IMR-90 (cell line): ENCODE results near the gene EEF2K. TPM values are rescaled to one million over a fixed set of nuclear protein-coding genes. Genes with fewer than 3 reads are reported as not detected.

Experiments used
- ATAC-seq: fragments of 200-7000 bp; cut with Tn5 transposase; 2 replicates; pipeline ENCODE4 v1.9.1; 2020; ENCODE audit warnings: low read depth, mild to moderate bottlenecking, moderate library complexity
- BruUV-seq: library from RNA; stranded (reverse); fragments of 400-500 nt; replicated peaks from 2 replicates; lab custom pipeline; 2021; lab: Mats Ljungman, UMichigan
- CTCF ChIA-PET: fragments of 300-600 bp; formaldehyde crosslinking; extraction: SDS; loops from one replicate; lab custom pipeline; 2021; ENCODE audit warnings: antibody characterized with exemption; lab: Yijun Ruan, JAX
- POLR2A ChIA-PET: fragments of 300-600 bp; sonication (Branson Sonifier 250); formaldehyde crosslinking; loops from one replicate; lab custom pipeline; 2022; ENCODE audit warnings: antibody characterized with exemption; ENCODE audit not compliant: unreplicated experiment; lab: Charles Lee
- DNase-seq: peaks from one replicate; pipeline ENCODE4 v3.0.0; 2013
- H2AFZ ChIP-seq: replicated peaks from 2 replicates; pipeline ENCODE3; 2013; ENCODE audit warnings: low read length, mild to moderate bottlenecking; ENCODE audit not compliant: poor library complexity
- H2AK5ac ChIP-seq: 2 replicates; pipeline ENCODE4 v1.6.1; 2013; ENCODE audit warnings: low read depth, low read length, inconsistent platforms
- H2AK9ac ChIP-seq: replicated peaks from 2 replicates; pipeline ENCODE3; 2013; ENCODE audit warnings: mild to moderate bottlenecking, low read depth, low read length, moderate library complexity; ENCODE audit not compliant: poor library complexity
- H2BK120ac ChIP-seq: 2 replicates; pipeline ENCODE4 v1.6.1; 2013; ENCODE audit warnings: low read depth, low read length, inconsistent platforms
- H2BK15ac ChIP-seq: 3 replicates; pipeline ENCODE4 v1.6.1; 2013; ENCODE audit warnings: low read depth, low read length, inconsistent platforms
- H2BK20ac ChIP-seq: 2 replicates; pipeline ENCODE4 v1.6.1; 2013; ENCODE audit warnings: low read depth, mild to moderate bottlenecking, inconsistent platforms, low read length, moderate library complexity
- H2BK5ac ChIP-seq: 2 replicates; pipeline ENCODE4 v1.6.1; 2013; ENCODE audit warnings: mild to moderate bottlenecking, low read depth, low read length, inconsistent platforms; ENCODE audit not compliant: poor library complexity, severe bottlenecking
- H3K14ac ChIP-seq: replicated peaks from 2 replicates; pipeline ENCODE4 v1.6.1; 2013; ENCODE audit warnings: low read depth, low read length, inconsistent platforms
- H3K18ac ChIP-seq: 2 replicates; pipeline ENCODE4 v1.6.1; 2013; ENCODE audit warnings: low read depth, low read length, control low read depth
- H3K23ac ChIP-seq: 2 replicates; pipeline ENCODE4 v1.6.1; 2013; ENCODE audit warnings: low read depth, low read length, inconsistent platforms
- H3K27ac ChIP-seq: 2 replicates; pipeline ENCODE4 v1.5.1; 2013; ENCODE audit warnings: mild to moderate bottlenecking, control low read depth, low read length; ENCODE audit not compliant: insufficient read depth
- H3K27me3 ChIP-seq: 2 replicates; pipeline ENCODE4 v1.6.1; 2013; ENCODE audit warnings: low read length; ENCODE audit not compliant: control insufficient read depth, insufficient read depth
- H3K36me3 ChIP-seq: 2 replicates; pipeline ENCODE4 v1.6.1; 2013; ENCODE audit warnings: low read length, mixed read lengths; ENCODE audit not compliant: control insufficient read depth, insufficient read depth
- H3K4ac ChIP-seq: 2 replicates; pipeline ENCODE4 v1.6.1; 2013; ENCODE audit warnings: low read depth, low read length, inconsistent platforms
- H3K4me1 ChIP-seq: 2 replicates; pipeline ENCODE4 v1.6.1; 2013; ENCODE audit warnings: low read length, mixed read lengths; ENCODE audit not compliant: control insufficient read depth, insufficient read depth
- H3K4me2 ChIP-seq: 2 replicates; pipeline ENCODE4 v1.6.1; 2013; ENCODE audit warnings: low read depth, mild to moderate bottlenecking, control low read depth, low read length, moderate library complexity
- H3K4me3 ChIP-seq: 2 replicates; pipeline ENCODE4 v1.5.1; 2013; ENCODE audit warnings: low read depth, mild to moderate bottlenecking, control low read depth, low read length, moderate library complexity; ENCODE audit not compliant: insufficient read depth
- H3K56ac ChIP-seq: 2 replicates; pipeline ENCODE4 v1.6.1; 2013; ENCODE audit warnings: low read length, inconsistent platforms; ENCODE audit not compliant: insufficient read depth; ENCODE audit errors: extremely low read depth
- H3K79me1 ChIP-seq, 2 experiments: 2 replicates each; pipeline ENCODE4 v1.6.1; 2013; ENCODE audit warnings: low read length in 2 of 2, inconsistent platforms in 1 of 2, low read depth in 1 of 2
- H3K9ac ChIP-seq: 2 replicates; pipeline ENCODE4 v1.6.1; 2013; ENCODE audit warnings: low read depth, low read length, control low read depth
- H3K9me1 ChIP-seq: 2 replicates; pipeline ENCODE4 v1.6.1; 2013; ENCODE audit warnings: low read length, inconsistent platforms; ENCODE audit not compliant: insufficient read depth
- H3K9me3 ChIP-seq: 2 replicates; pipeline ENCODE4 v1.6.1; 2013; ENCODE audit warnings: low read length; ENCODE audit not compliant: control insufficient read depth, insufficient read depth
- H4K20me1 ChIP-seq: 2 replicates; pipeline ENCODE4 v1.6.1; 2013; ENCODE audit warnings: low read length, inconsistent platforms; ENCODE audit not compliant: insufficient read depth
- H4K5ac ChIP-seq: 2 replicates; pipeline ENCODE4 v1.6.1; 2013; ENCODE audit warnings: mild to moderate bottlenecking, low read depth, low read length, control low read depth
- H4K8ac ChIP-seq, 2 experiments: 2 replicates each; pipeline ENCODE4 v1.6.1; 2013; ENCODE audit warnings: low read depth in 2 of 2, low read length in 2 of 2, control low read depth in 1 of 2, inconsistent platforms in 1 of 2
- H4K91ac ChIP-seq: 2 replicates; pipeline ENCODE4 v1.6.1; 2013; ENCODE audit warnings: low read depth, low read length, inconsistent platforms; ENCODE audit not compliant: insufficient read depth
- BHLHE40 ChIP-seq: fragments of 150-350 bp; IDR thresholded peaks from 2 replicates; pipeline ENCODE4 v1.6.1; 2016; ENCODE audit warnings: mild to moderate bottlenecking, low read depth, low read length
- CEBPB ChIP-seq: IDR thresholded peaks from 2 replicates; pipeline ENCODE4 v1.6.1; 2012; ENCODE audit warnings: low read depth, low read length, improper control_type of control experiment
- CHD1 ChIP-seq: IDR thresholded peaks from 2 replicates; pipeline ENCODE4 v1.6.1; 2012; ENCODE audit warnings: low read depth, low read length, improper control_type of control experiment
- ELK1 ChIP-seq: fragments of 150-350 bp; IDR thresholded peaks from 2 replicates; pipeline ENCODE4 v1.6.1; 2016; ENCODE audit warnings: low read depth, mild to moderate bottlenecking, low read length, moderate library complexity, borderline replicate concordance
- FOS ChIP-seq: fragments of 150-350 bp; IDR thresholded peaks from 2 replicates; pipeline ENCODE4 v1.6.1; 2016; ENCODE audit warnings: low read depth, low read length
- MAFK ChIP-seq: IDR thresholded peaks from 2 replicates; pipeline ENCODE4 v1.6.1; 2012; ENCODE audit warnings: low read depth, low read length, improper control_type of control experiment
- MAZ ChIP-seq: IDR thresholded peaks from 2 replicates; pipeline ENCODE4 v1.6.1; 2012; ENCODE audit warnings: low read depth, mild to moderate bottlenecking, low read length, improper control_type of control experiment, moderate library complexity, borderline replicate concordance
- MXI1 ChIP-seq: IDR thresholded peaks from 2 replicates; pipeline ENCODE4 v1.6.1; 2012; ENCODE audit warnings: low read depth, mild to moderate bottlenecking, low read length, moderate library complexity, borderline replicate concordance
- POLR2A ChIP-seq: IDR thresholded peaks from 2 replicates; pipeline ENCODE4 v1.6.1; 2012; ENCODE audit warnings: mild to moderate bottlenecking, low read depth, low read length
- RAD21 ChIP-seq: IDR thresholded peaks from 2 replicates; pipeline ENCODE4 v1.6.1; 2012; ENCODE audit warnings: low read length, improper control_type of control experiment
- RCOR1 ChIP-seq: IDR thresholded peaks from 2 replicates; pipeline ENCODE4 v1.6.1; 2012; ENCODE audit warnings: mild to moderate bottlenecking, low read length, improper control_type of control experiment; ENCODE audit not compliant: insufficient replicate concordance
- RFX5 ChIP-seq: IDR thresholded peaks from 2 replicates; pipeline ENCODE4 v1.8.0; 2012; ENCODE audit warnings: low read depth, mild to moderate bottlenecking, low read length, moderate library complexity
- SMC3 ChIP-seq: fragments of 150-350 bp; IDR thresholded peaks from 2 replicates; pipeline ENCODE4 v1.6.1; 2016; ENCODE audit warnings: low read depth, mild to moderate bottlenecking, antibody characterized with exemption, low read length, moderate library complexity
- USF2 ChIP-seq: fragments of 150-350 bp; IDR thresholded peaks from 2 replicates; pipeline ENCODE4 v1.6.1; 2017; ENCODE audit warnings: mild to moderate bottlenecking, antibody characterized with exemption, low read length, low read depth
- WGBS, 2 experiments: methylation state at CpG; one replicate each; pipeline versions ENCODE4 v1.1.5 to v1.1.7; 2013; ENCODE audit warnings: missing lambda C conversion rate in 2 of 2; ENCODE audit not compliant: insufficient read length in 1 of 2; ENCODE audit errors: extremely low coverage in 2 of 2; 5-methylcytosine and 5-hydroxymethylcytosine counted together
- dilution Hi-C: fragments of 300-500 bp; cut with HindIII; formaldehyde crosslinking; loops from one replicate; pipeline ENCODE4 v1.14.3; 2018; ENCODE audit warnings: low sequenced_read_pairs; ENCODE audit not compliant: unreplicated experiment
- in situ Hi-C: fragments of 300-500 bp; cut with MboI; formaldehyde crosslinking; loops from 3 replicates; pipeline ENCODE4 v1.14.3; 2019; ENCODE audit warnings: low sequenced_read_pairs, inconsistent platforms, mixed read lengths
- intact Hi-C: fragments of 100-400 bp; cut with micrococcal nuclease; formaldehyde crosslinking; loops from 2 replicates; pipeline ENCODE4 v1.10.0; 2022
- polyA plus RNA-seq, 3 experiments: library from polyadenylated mRNA; depleted of rRNA; stranded (reverse); fragments of >200 nt; gene quantifications; 2 replicates each; pipeline ENCODE4 v1.2.3, GENCODE V29; 2012; ENCODE audit warnings: low replicate concordance in 1 of 3
- total RNA-seq: library from RNA; depleted of rRNA; stranded (reverse); fragments of >200 nt; gene quantifications from 2 replicates; pipeline ENCODE4 v1.2.3, GENCODE V29; 2012

EEF2K gene
- total and polyA plus RNA-seq, 2 of the 4 experiments (the other 2 are of a cell fraction): 9.7 to 16.5 TPM

- no peak for TF ChIP-seq RFX5
These were observed 112.7 kb downstream of the EEF2K start (continued) for GRCh38 chr16:22318690-22319358.

GRCh38 chr16:22320572-22321339 lies 114.7 kb downstream of the EEF2K start:
- Histone ChIP-seq H3K9ac (no peak overlapping the region), H4K8ac (no peak overlapping the region), H3K18ac (no peak overlapping the region), H3K9me1 (no peaks in the 10 kb centered on the region), H4K91ac (no peak overlapping the region), H2BK15ac (no peak overlapping the region), H3K27me3 (no peaks in the 10 kb centered on the region), H3K79me1 (peaks cover 0 to 17% of the 10 kb centered on the region in 2 experiments; a peak in 2 of 4 replicates), H2AFZ (no peak overlapping the region), H2AK5ac (no peak overlapping the region), H3K27ac (no peak overlapping the region), H2BK5ac (no peak overlapping the region), H2BK120ac (no peak overlapping the region), H3K14ac (no peak overlapping the region), H3K4me3 (no peak overlapping the region), H2AK9ac (no peak overlapping the region), H3K4me2 (no peak overlapping the region), H3K36me3 (peaks cover 49% of the 10 kb centered on the region), H3K9me3 (no peaks in the 10 kb centered on the region), H3K4ac (no peak overlapping the region), H4K20me1 (peaks cover 19% of the 10 kb centered on the region), H2BK20ac (no peak overlapping the region), H3K4me1 (no peaks in the 10 kb centered on the region), H4K5ac (no peak overlapping the region), H3K23ac (no peak overlapping the region), H3K56ac (no peak overlapping the region)
- ChIA-PET POLR2A (no interaction called here), CTCF (interaction anchor here (0.6 to 1.0 kb wide), 5 partner anchors 10 to 1162 kb away, joined by 3 to 4 read pairs (median 3); no protein-coding TSS in a partner anchor)
- no TSS peak for BruUV-seq
- no CpG with 5 or more reads among the region's 13 CpGs for WGBS, 2 experiments
- intact Hi-C loops: loop anchor here (5.0 kb wide), 1 partner anchor 763 kb away; no protein-coding TSS in a partner anchor
- in situ Hi-C loops: no loop called here
- dilution Hi-C loops: no loop called here
- ATAC-seq: no peak
- DNase-seq: no peak
- TF ChIP-seq RCOR1 (no peak), POLR2A (no peak), MAZ (no peak), ELK1 (no peak), CEBPB (no peak), USF2 (no peak), RFX5 (no peak), SMC3 (no peak), BHLHE40 (no peak), MXI1 (no peak), CHD1 (no peak), MAFK (no peak), RAD21 (no peak), FOS (no peak)
